IMR-90 (cell line): ENCODE measurements around the gene CISTR. TPM values are rescaled to one million over a fixed set of nuclear protein-coding genes. Genes with fewer than 3 reads are reported as not detected.

Experiments
- ATAC-seq: fragments of 200-7000 bp; cut with Tn5 transposase; 2 replicates; pipeline ENCODE4 v1.9.1; 2020; ENCODE audit warnings: low read depth, mild to moderate bottlenecking, moderate library complexity
- BruUV-seq: library from RNA; stranded (reverse); fragments of 400-500 nt; replicated peaks from 2 replicates; lab custom pipeline; 2021; lab: Mats Ljungman, UMichigan
- CTCF ChIA-PET: fragments of 300-600 bp; formaldehyde crosslinking; extraction: SDS; loops from one replicate; lab custom pipeline; 2021; ENCODE audit warnings: antibody characterized with exemption; lab: Yijun Ruan, JAX
- POLR2A ChIA-PET: fragments of 300-600 bp; sonication (Branson Sonifier 250); formaldehyde crosslinking; loops from one replicate; lab custom pipeline; 2022; ENCODE audit warnings: antibody characterized with exemption; ENCODE audit not compliant: unreplicated experiment; lab: Charles Lee
- DNase-seq: peaks from one replicate; pipeline ENCODE4 v3.0.0; 2013
- H2AFZ ChIP-seq: replicated peaks from 2 replicates; pipeline ENCODE3; 2013; ENCODE audit warnings: low read length, mild to moderate bottlenecking; ENCODE audit not compliant: poor library complexity
- H2AK5ac ChIP-seq: 2 replicates; pipeline ENCODE4 v1.6.1; 2013; ENCODE audit warnings: low read depth, low read length, inconsistent platforms
- H2AK9ac ChIP-seq: replicated peaks from 2 replicates; pipeline ENCODE3; 2013; ENCODE audit warnings: mild to moderate bottlenecking, low read depth, low read length, moderate library complexity; ENCODE audit not compliant: poor library complexity
- H2BK120ac ChIP-seq: 2 replicates; pipeline ENCODE4 v1.6.1; 2013; ENCODE audit warnings: low read depth, low read length, inconsistent platforms
- H2BK15ac ChIP-seq: 3 replicates; pipeline ENCODE4 v1.6.1; 2013; ENCODE audit warnings: low read depth, low read length, inconsistent platforms
- H2BK20ac ChIP-seq: 2 replicates; pipeline ENCODE4 v1.6.1; 2013; ENCODE audit warnings: low read depth, mild to moderate bottlenecking, inconsistent platforms, low read length, moderate library complexity
- H2BK5ac ChIP-seq: 2 replicates; pipeline ENCODE4 v1.6.1; 2013; ENCODE audit warnings: mild to moderate bottlenecking, low read depth, low read length, inconsistent platforms; ENCODE audit not compliant: poor library complexity, severe bottlenecking
- H3K14ac ChIP-seq: replicated peaks from 2 replicates; pipeline ENCODE4 v1.6.1; 2013; ENCODE audit warnings: low read depth, low read length, inconsistent platforms
- H3K18ac ChIP-seq: 2 replicates; pipeline ENCODE4 v1.6.1; 2013; ENCODE audit warnings: low read depth, low read length, control low read depth
- H3K23ac ChIP-seq: 2 replicates; pipeline ENCODE4 v1.6.1; 2013; ENCODE audit warnings: low read depth, low read length, inconsistent platforms
- H3K27ac ChIP-seq: 2 replicates; pipeline ENCODE4 v1.5.1; 2013; ENCODE audit warnings: mild to moderate bottlenecking, control low read depth, low read length; ENCODE audit not compliant: insufficient read depth
- H3K27me3 ChIP-seq: 2 replicates; pipeline ENCODE4 v1.6.1; 2013; ENCODE audit warnings: low read length; ENCODE audit not compliant: control insufficient read depth, insufficient read depth
- H3K36me3 ChIP-seq: 2 replicates; pipeline ENCODE4 v1.6.1; 2013; ENCODE audit warnings: low read length, mixed read lengths; ENCODE audit not compliant: control insufficient read depth, insufficient read depth
- H3K4ac ChIP-seq: 2 replicates; pipeline ENCODE4 v1.6.1; 2013; ENCODE audit warnings: low read depth, low read length, inconsistent platforms
- H3K4me1 ChIP-seq: 2 replicates; pipeline ENCODE4 v1.6.1; 2013; ENCODE audit warnings: low read length, mixed read lengths; ENCODE audit not compliant: control insufficient read depth, insufficient read depth
- H3K4me2 ChIP-seq: 2 replicates; pipeline ENCODE4 v1.6.1; 2013; ENCODE audit warnings: low read depth, mild to moderate bottlenecking, control low read depth, low read length, moderate library complexity
- H3K4me3 ChIP-seq: 2 replicates; pipeline ENCODE4 v1.5.1; 2013; ENCODE audit warnings: low read depth, mild to moderate bottlenecking, control low read depth, low read length, moderate library complexity; ENCODE audit not compliant: insufficient read depth
- H3K56ac ChIP-seq: 2 replicates; pipeline ENCODE4 v1.6.1; 2013; ENCODE audit warnings: low read length, inconsistent platforms; ENCODE audit not compliant: insufficient read depth; ENCODE audit errors: extremely low read depth
- H3K79me1 ChIP-seq, 2 experiments: 2 replicates each; pipeline ENCODE4 v1.6.1; 2013; ENCODE audit warnings: low read length in 2 of 2, inconsistent platforms in 1 of 2, low read depth in 1 of 2
- H3K9ac ChIP-seq: 2 replicates; pipeline ENCODE4 v1.6.1; 2013; ENCODE audit warnings: low read depth, low read length, control low read depth
- H3K9me1 ChIP-seq: 2 replicates; pipeline ENCODE4 v1.6.1; 2013; ENCODE audit warnings: low read length, inconsistent platforms; ENCODE audit not compliant: insufficient read depth
- H3K9me3 ChIP-seq: 2 replicates; pipeline ENCODE4 v1.6.1; 2013; ENCODE audit warnings: low read length; ENCODE audit not compliant: control insufficient read depth, insufficient read depth
- H4K20me1 ChIP-seq: 2 replicates; pipeline ENCODE4 v1.6.1; 2013; ENCODE audit warnings: low read length, inconsistent platforms; ENCODE audit not compliant: insufficient read depth
- H4K5ac ChIP-seq: 2 replicates; pipeline ENCODE4 v1.6.1; 2013; ENCODE audit warnings: mild to moderate bottlenecking, low read depth, low read length, control low read depth
- H4K8ac ChIP-seq, 2 experiments: 2 replicates each; pipeline ENCODE4 v1.6.1; 2013; ENCODE audit warnings: low read depth in 2 of 2, low read length in 2 of 2, control low read depth in 1 of 2, inconsistent platforms in 1 of 2
- H4K91ac ChIP-seq: 2 replicates; pipeline ENCODE4 v1.6.1; 2013; ENCODE audit warnings: low read depth, low read length, inconsistent platforms; ENCODE audit not compliant: insufficient read depth
- BHLHE40 ChIP-seq: fragments of 150-350 bp; IDR thresholded peaks from 2 replicates; pipeline ENCODE4 v1.6.1; 2016; ENCODE audit warnings: mild to moderate bottlenecking, low read depth, low read length
- CEBPB ChIP-seq: IDR thresholded peaks from 2 replicates; pipeline ENCODE4 v1.6.1; 2012; ENCODE audit warnings: low read depth, low read length, improper control_type of control experiment
- CHD1 ChIP-seq: IDR thresholded peaks from 2 replicates; pipeline ENCODE4 v1.6.1; 2012; ENCODE audit warnings: low read depth, low read length, improper control_type of control experiment
- CTCF ChIP-seq: conservative IDR thresholded peaks from 2 replicates; pipeline ENCODE4 v1.5.1; 2012; ENCODE audit warnings: mild to moderate bottlenecking, low read depth, low read length, improper control_type of control experiment
- ELK1 ChIP-seq: fragments of 150-350 bp; IDR thresholded peaks from 2 replicates; pipeline ENCODE4 v1.6.1; 2016; ENCODE audit warnings: low read depth, mild to moderate bottlenecking, low read length, moderate library complexity, borderline replicate concordance
- FOS ChIP-seq: fragments of 150-350 bp; IDR thresholded peaks from 2 replicates; pipeline ENCODE4 v1.6.1; 2016; ENCODE audit warnings: low read depth, low read length
- MAFK ChIP-seq: IDR thresholded peaks from 2 replicates; pipeline ENCODE4 v1.6.1; 2012; ENCODE audit warnings: low read depth, low read length, improper control_type of control experiment
- MAZ ChIP-seq: IDR thresholded peaks from 2 replicates; pipeline ENCODE4 v1.6.1; 2012; ENCODE audit warnings: low read depth, mild to moderate bottlenecking, low read length, improper control_type of control experiment, moderate library complexity, borderline replicate concordance
- MXI1 ChIP-seq: IDR thresholded peaks from 2 replicates; pipeline ENCODE4 v1.6.1; 2012; ENCODE audit warnings: low read depth, mild to moderate bottlenecking, low read length, moderate library complexity, borderline replicate concordance
- NFE2L2 ChIP-seq: fragments of 150-350 bp; IDR thresholded peaks from 2 replicates; pipeline ENCODE4 v1.6.1; 2016; ENCODE audit warnings: low read depth, mild to moderate bottlenecking, low read length
- POLR2A ChIP-seq: IDR thresholded peaks from 2 replicates; pipeline ENCODE4 v1.6.1; 2012; ENCODE audit warnings: mild to moderate bottlenecking, low read depth, low read length
- RAD21 ChIP-seq: IDR thresholded peaks from 2 replicates; pipeline ENCODE4 v1.6.1; 2012; ENCODE audit warnings: low read length, improper control_type of control experiment
- RCOR1 ChIP-seq: IDR thresholded peaks from 2 replicates; pipeline ENCODE4 v1.6.1; 2012; ENCODE audit warnings: mild to moderate bottlenecking, low read length, improper control_type of control experiment; ENCODE audit not compliant: insufficient replicate concordance
- RFX5 ChIP-seq: IDR thresholded peaks from 2 replicates; pipeline ENCODE4 v1.8.0; 2012; ENCODE audit warnings: low read depth, mild to moderate bottlenecking, low read length, moderate library complexity
- SMC3 ChIP-seq: fragments of 150-350 bp; IDR thresholded peaks from 2 replicates; pipeline ENCODE4 v1.6.1; 2016; ENCODE audit warnings: low read depth, mild to moderate bottlenecking, antibody characterized with exemption, low read length, moderate library complexity
- USF2 ChIP-seq: fragments of 150-350 bp; IDR thresholded peaks from 2 replicates; pipeline ENCODE4 v1.6.1; 2017; ENCODE audit warnings: mild to moderate bottlenecking, antibody characterized with exemption, low read length, low read depth
- WGBS, 2 experiments: methylation state at CpG; one replicate each; pipeline versions ENCODE4 v1.1.5 to v1.1.7; 2013; ENCODE audit warnings: missing lambda C conversion rate in 2 of 2; ENCODE audit not compliant: insufficient read length in 1 of 2; ENCODE audit errors: extremely low coverage in 2 of 2; 5-methylcytosine and 5-hydroxymethylcytosine counted together
- dilution Hi-C: fragments of 300-500 bp; cut with HindIII; formaldehyde crosslinking; loops from one replicate; pipeline ENCODE4 v1.14.3; 2018; ENCODE audit warnings: low sequenced_read_pairs; ENCODE audit not compliant: unreplicated experiment
- in situ Hi-C: fragments of 300-500 bp; cut with MboI; formaldehyde crosslinking; loops from 3 replicates; pipeline ENCODE4 v1.14.3; 2019; ENCODE audit warnings: low sequenced_read_pairs, inconsistent platforms, mixed read lengths
- intact Hi-C: fragments of 100-400 bp; cut with micrococcal nuclease; formaldehyde crosslinking; loops from 2 replicates; pipeline ENCODE4 v1.10.0; 2022
- polyA plus RNA-seq, 3 experiments: library from polyadenylated mRNA; depleted of rRNA; stranded (reverse); fragments of >200 nt; gene quantifications; 2 replicates each; pipeline ENCODE4 v1.2.3, GENCODE V29; 2012; ENCODE audit warnings: low replicate concordance in 1 of 3
- total RNA-seq: library from RNA; depleted of rRNA; stranded (reverse); fragments of >200 nt; gene quantifications from 2 replicates; pipeline ENCODE4 v1.2.3, GENCODE V29; 2012

The CISTR gene
- total and polyA plus RNA-seq, 2 of the 4 experiments (the other 2 are of a cell fraction), result not detected

- Histone ChIP-seq H3K4ac (no peak overlapping the region), H2BK5ac (no peak overlapping the region), H2BK20ac (no peak overlapping the region), H3K18ac (no peak overlapping the region), H3K36me3 (no peaks in the 10 kb centered on the region), H3K27me3 (peaks cover 3% of the 10 kb centered on the region), H3K4me2 (no peak overlapping the region), H2AK9ac (no peak overlapping the region), H3K4me1 (peaks cover 3% of the 10 kb centered on the region; the same call in 1 of the 2 replicates), H3K27ac (no peak overlapping the region), H2BK15ac (no peak overlapping the region), H3K23ac (no peak overlapping the region), H3K4me3 (no peak overlapping the region), H3K14ac (no peak overlapping the region), H3K79me1 (no peaks in the 10 kb centered on the region), H4K8ac (no peak overlapping the region), H4K20me1 (no peaks in the 10 kb centered on the region), H3K9ac (no peak overlapping the region), H3K9me1 (peaks cover 4% of the 10 kb centered on the region; the same call in 1 of the 2 replicates), H4K5ac (no peak overlapping the region), H2AFZ (no peak overlapping the region), H3K56ac (no peak overlapping the region), H2BK120ac (no peak overlapping the region), H2AK5ac (no peak overlapping the region), H3K9me3 (no peaks in the 10 kb centered on the region), H4K91ac (no peak overlapping the region)
- ChIA-PET POLR2A (no interaction called here), CTCF (no interaction called here)
- WGBS, 2 experiments, result 96% methylated on average over 4 of the region's 6 CpGs; no CpG with 5 or more reads in 1 of the 2 experiments
- DNase-seq (no peak), ATAC-seq (no peak)
- BruUV-seq, result no TSS peak
- dilution Hi-C loops (no loop called here), in situ Hi-C loops (loop anchor here (10.0 kb wide), 1 partner anchor 429 kb away; no protein-coding TSS in a partner anchor), intact Hi-C loops (no loop called here)
- TF ChIP-seq BHLHE40 (no peak), POLR2A (no peak), MAFK (no peak), CHD1 (no peak), CTCF (no peak), NFE2L2 (no peak), ELK1 (no peak), USF2 (no peak), CEBPB (no peak), RAD21 (no peak), RCOR1 (no peak), RFX5 (no peak), MXI1 (no peak), FOS (no peak), SMC3 (no peak), MAZ (no peak)
Observed at GRCh38 chr12:53775478-53776145, 23.8 kb upstream of the CISTR start.
